ENCODE data around the gene SLC46A2. TPM values are rescaled to one million over a fixed set of nuclear protein-coding genes. Genes with fewer than 3 reads are reported as not detected.

Gene SLC46A2
- total RNA-seq, 6 experiments from 2014 or later: not detected

GRCh38 chr9:112894699-112895098, 4.0 kb upstream of the SLC46A2 start:
- no peak for DNase-seq
- no peak overlapping the region for H3K27ac Mint-ChIP-seq
- H3K36me3 Mint-ChIP-seq (ENCODE audit: low read depth): no peaks in the 10 kb centered on the region
- no peaks in the 10 kb centered on the region; the same call in 1 of the 2 replicates for H3K9me3 Mint-ChIP-seq
- H3K4me3 Mint-ChIP-seq: no peak overlapping the region
- TF ChIP-seq, protein P1, sequence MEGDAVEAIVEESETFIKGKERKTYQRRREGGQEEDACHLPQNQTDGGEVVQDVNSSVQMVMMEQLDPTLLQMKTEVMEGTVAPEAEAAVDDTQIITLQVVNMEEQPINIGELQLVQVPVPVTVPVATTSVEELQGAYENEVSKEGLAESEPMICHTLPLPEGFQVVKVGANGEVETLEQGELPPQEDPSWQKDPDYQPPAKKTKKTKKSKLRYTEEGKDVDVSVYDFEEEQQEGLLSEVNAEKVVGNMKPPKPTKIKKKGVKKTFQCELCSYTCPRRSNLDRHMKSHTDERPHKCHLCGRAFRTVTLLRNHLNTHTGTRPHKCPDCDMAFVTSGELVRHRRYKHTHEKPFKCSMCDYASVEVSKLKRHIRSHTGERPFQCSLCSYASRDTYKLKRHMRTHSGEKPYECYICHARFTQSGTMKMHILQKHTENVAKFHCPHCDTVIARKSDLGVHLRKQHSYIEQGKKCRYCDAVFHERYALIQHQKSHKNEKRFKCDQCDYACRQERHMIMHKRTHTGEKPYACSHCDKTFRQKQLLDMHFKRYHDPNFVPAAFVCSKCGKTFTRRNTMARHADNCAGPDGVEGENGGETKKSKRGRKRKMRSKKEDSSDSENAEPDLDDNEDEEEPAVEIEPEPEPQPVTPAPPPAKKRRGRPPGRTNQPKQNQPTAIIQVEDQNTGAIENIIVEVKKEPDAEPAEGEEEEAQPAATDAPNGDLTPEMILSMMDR (IDR thresholded peaks at IDR 0.05): no peak
- H3K4me1 Mint-ChIP-seq (ENCODE audit: low read depth): peaks cover 22% of the 10 kb centered on the region
- peaks cover 23% of the 10 kb centered on the region for H3K27me3 Mint-ChIP-seq (ENCODE audit: insufficient read depth)

- H3K27me3 Mint-ChIP-seq (ENCODE audit: insufficient read depth): peaks cover 27% of the 10 kb centered on the region
- no peaks in the 10 kb centered on the region; the same call in 1 of the 2 replicates for H3K9me3 Mint-ChIP-seq
- DNase-seq: peak; percentile 7
- peaks cover 18% of the 10 kb centered on the region for H3K4me1 Mint-ChIP-seq (ENCODE audit: low read depth)
- H3K27ac Mint-ChIP-seq: no peak overlapping the region
- H3K4me3 Mint-ChIP-seq: no peak overlapping the region
- H3K36me3 Mint-ChIP-seq (ENCODE audit: low read depth): no peaks in the 10 kb centered on the region
- TF ChIP-seq, protein P1 (IDR thresholded peaks at IDR 0.05): no peak
These were observed 3.4 kb upstream of the SLC46A2 start for GRCh38 chr9:112894041-112894440.

DNA sequence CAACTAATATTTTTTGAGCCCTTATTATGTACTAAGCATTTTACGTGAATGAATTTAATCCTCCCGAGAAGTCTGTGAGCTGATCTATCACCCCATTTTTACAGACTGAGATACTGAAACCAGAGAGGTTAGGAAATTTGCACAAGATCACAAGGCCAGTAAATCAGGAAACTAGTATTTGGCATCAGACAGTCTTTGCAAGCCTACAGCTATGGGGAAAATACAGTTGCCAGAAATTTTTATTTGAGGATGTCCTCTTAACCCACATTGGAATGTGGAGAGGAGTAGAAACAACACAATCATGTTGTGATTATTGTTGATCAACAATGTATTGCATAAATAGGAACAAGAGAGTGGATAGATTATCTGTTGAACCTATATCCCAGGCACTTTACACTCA, 2.3 kb upstream of the SLC46A2 start:
- H3K9me3 Mint-ChIP-seq: no peaks in the 10 kb centered on the region; the same call in 1 of the 2 replicates
- no peaks in the 10 kb centered on the region for H3K36me3 Mint-ChIP-seq (ENCODE audit: low read depth)
- H3K27ac Mint-ChIP-seq: no peak overlapping the region
- no peak overlapping the region for H3K4me3 Mint-ChIP-seq
- no peak for DNase-seq
- H3K27me3 Mint-ChIP-seq (ENCODE audit: insufficient read depth): peaks cover 23% of the 10 kb centered on the region
- peaks cover 13% of the 10 kb centered on the region for H3K4me1 Mint-ChIP-seq (ENCODE audit: low read depth)
- TF ChIP-seq, protein P1 (IDR thresholded peaks at IDR 0.05): no peak

DNA sequence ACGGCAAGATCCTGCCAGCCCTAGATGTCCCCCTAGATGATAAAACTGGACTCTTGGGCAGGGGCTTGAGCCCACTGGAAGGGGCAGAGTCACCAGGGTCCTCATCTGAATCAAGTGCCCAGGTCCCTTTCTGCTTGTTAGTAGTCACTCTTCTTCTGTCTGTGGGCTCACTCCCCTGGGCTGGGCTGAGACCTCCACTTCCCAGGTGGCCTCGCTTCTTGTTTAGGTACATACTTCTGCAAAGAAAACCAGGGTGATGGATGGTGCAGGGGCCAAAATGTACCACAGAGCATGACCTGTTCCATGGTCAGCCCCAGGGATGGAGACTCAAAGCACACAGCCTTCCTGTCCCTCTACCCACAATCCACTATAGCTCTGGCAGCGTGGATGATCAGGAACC, 845 bp upstream of the SLC46A2 start:
- peaks cover 16% of the 10 kb centered on the region for H3K27me3 Mint-ChIP-seq (ENCODE audit: insufficient read depth)
- no peaks in the 10 kb centered on the region; the same call in 1 of the 2 replicates for H3K9me3 Mint-ChIP-seq
- TF ChIP-seq, protein P1 (IDR thresholded peaks at IDR 0.05): no peak
- no peak for DNase-seq
- H3K4me1 Mint-ChIP-seq (ENCODE audit: low read depth): peaks cover 13% of the 10 kb centered on the region
- no peak overlapping the region for H3K4me3 Mint-ChIP-seq
- no peaks in the 10 kb centered on the region for H3K36me3 Mint-ChIP-seq (ENCODE audit: low read depth)
- H3K27ac Mint-ChIP-seq: no peak overlapping the region

DNA sequence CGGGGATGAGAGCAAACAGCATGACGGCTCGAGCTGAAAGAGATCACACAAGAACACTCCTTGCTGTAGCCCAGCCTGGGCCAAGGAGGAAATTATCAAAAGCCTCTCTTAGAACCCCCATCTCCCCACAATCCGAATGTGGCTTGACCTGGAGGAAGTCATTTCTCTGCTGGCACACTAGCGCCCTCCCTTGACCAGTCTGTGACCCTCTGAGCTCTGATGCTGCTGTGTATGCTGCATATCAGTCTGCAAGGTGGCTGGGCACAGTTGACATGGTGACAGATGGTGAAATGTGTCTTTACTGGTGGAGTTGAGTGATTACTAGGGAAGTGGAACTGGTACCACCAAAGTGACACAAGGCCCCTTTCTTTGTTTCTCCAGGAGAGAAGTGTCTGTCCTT, 3.3 kb downstream of the SLC46A2 start:
- no peak for DNase-seq
- Mint-ChIP-seq H3K4me1 (ENCODE audit: low read depth) (peaks cover 24% of the 10 kb centered on the region), H3K27me3 (ENCODE audit: insufficient read depth) (peaks cover 14% of the 10 kb centered on the region), H3K27ac (no peak overlapping the region), H3K4me3 (no peak overlapping the region), H3K36me3 (ENCODE audit: low read depth) (no peaks in the 10 kb centered on the region), H3K9me3 (no peaks in the 10 kb centered on the region; the same call in 1 of the 2 replicates)
- TF ChIP-seq, protein P1 (IDR thresholded peaks at IDR 0.05): peak; percentile 47

- Mint-ChIP-seq H3K27ac (no peak overlapping the region), H3K4me1 (ENCODE audit: low read depth) (peaks cover 30% of the 10 kb centered on the region), H3K9me3 (peaks cover 4% of the 10 kb centered on the region), H3K36me3 (ENCODE audit: low read depth) (peaks cover 5% of the 10 kb centered on the region), H3K27me3 (ENCODE audit: insufficient read depth) (peaks cover 7% of the 10 kb centered on the region), H3K4me3 (no peak overlapping the region)
- TF ChIP-seq, protein P1 (IDR thresholded peaks at IDR 0.05): no peak
- no peak for DNase-seq
These were observed 4.3 kb downstream of the SLC46A2 start for GRCh38 chr9:112886351-112886750.

Measured in HFFc6 (cell line).